ENCODE results near the gene ST6GALNAC5.

ST6GALNAC5 gene

GRCh38 chr1:77026135-77026534 lies 158.9 kb downstream of the ST6GALNAC5 start:
- Histone ChIP-seq H3K4ac (ENCODE audit: low read depth, low read length) (no peak overlapping the region), H4K8ac (ENCODE audit: low read depth, low read length) (no peak overlapping the region), H3K14ac (ENCODE audit: low read length) (no peak overlapping the region), H2BK12ac (ENCODE audit: low read length) (no peak overlapping the region), H2AFZ (ENCODE audit: insufficient read depth, low read length, poor library complexity) (no peak overlapping the region), H3K79me1 (ENCODE audit: low read length) (peaks cover 4% of the 10 kb centered on the region), H2BK5ac (ENCODE audit: low read depth, low read length, poor library complexity) (no peak overlapping the region), H3K9me3 (ENCODE audit: insufficient read depth, low read depth, low read length) (no peaks in the 10 kb centered on the region), H3K36me3 (ENCODE audit: control insufficient read depth in 1 of 2, insufficient read depth in 2 of 2, low read length in 2 of 2) (no peaks in the 10 kb centered on the region), H3K79me2 (ENCODE audit: control insufficient read depth, insufficient read depth, low read length, poor library complexity) (no peaks in the 10 kb centered on the region), H3K4me2 (ENCODE audit: low read length) (no peak overlapping the region), H3K23ac (ENCODE audit: low read length) (no peak overlapping the region), H3K18ac (ENCODE audit: low read length) (no peak overlapping the region), H4K91ac (ENCODE audit: low read depth, low read length) (no peak overlapping the region), H3K27me3 (ENCODE audit: insufficient read depth, low read length) (no peaks in the 10 kb centered on the region), H4K12ac (ENCODE audit: low read depth, low read length) (no peak overlapping the region), H2AK5ac (ENCODE audit: low read length) (no peak overlapping the region), H3K4me3 (ENCODE audit: low read depth, low read length) (no peak overlapping the region), H2BK120ac (ENCODE audit: insufficient read depth, low read length, poor library complexity) (no peak overlapping the region), H3K27ac (ENCODE audit: low read depth, low read length) (no peak overlapping the region), H3K4me1 (ENCODE audit: control insufficient read depth in 1 of 2, insufficient read depth in 2 of 2, low read length in 2 of 2) (peaks cover 7 to 15% of the 10 kb centered on the region in 2 experiments), H3K9ac (ENCODE audit: low read length) (no peak overlapping the region)
- no CpG with 5 or more reads among the region's 2 CpGs for WGBS (ENCODE audit: extremely low coverage, insufficient coverage, insufficient read length)
- no peak for DNase-seq

GRCh38 chr1:77026640-77027039 lies 159.4 kb downstream of the ST6GALNAC5 start:
- H2AK5ac ChIP-seq (ENCODE audit: low read length) = no peak overlapping the region
- H2AFZ ChIP-seq (ENCODE audit: insufficient read depth, low read length, poor library complexity) = no peak overlapping the region
- no peak overlapping the region for H4K8ac ChIP-seq (ENCODE audit: low read depth, low read length)
- H4K91ac ChIP-seq (ENCODE audit: low read depth, low read length) = no peak overlapping the region
- H3K9me3 ChIP-seq (ENCODE audit: insufficient read depth, low read depth, low read length) = no peaks in the 10 kb centered on the region
- H4K12ac ChIP-seq (ENCODE audit: low read depth, low read length) = no peak overlapping the region
- no peak overlapping the region for H2BK12ac ChIP-seq (ENCODE audit: low read length)
- H3K4me1 ChIP-seq (ENCODE audit: control insufficient read depth in 1 of 2, insufficient read depth in 2 of 2, low read length in 2 of 2) = peaks cover 7 to 15% of the 10 kb centered on the region in 2 experiments
- no peak overlapping the region for H3K4me2 ChIP-seq (ENCODE audit: low read length)
- no peak overlapping the region for H3K4ac ChIP-seq (ENCODE audit: low read depth, low read length)
- H2BK120ac ChIP-seq (ENCODE audit: insufficient read depth, low read length, poor library complexity) = no peak overlapping the region
- H3K18ac ChIP-seq (ENCODE audit: low read length) = no peak overlapping the region
- H3K27ac ChIP-seq (ENCODE audit: low read depth, low read length) = no peak overlapping the region
- H3K4me3 ChIP-seq (ENCODE audit: low read depth, low read length) = no peak overlapping the region
- no peak for DNase-seq
- H3K23ac ChIP-seq (ENCODE audit: low read length) = no peak overlapping the region
- H3K36me3 ChIP-seq (ENCODE audit: control insufficient read depth in 1 of 2, insufficient read depth in 2 of 2, low read length in 2 of 2) = no peaks in the 10 kb centered on the region
- no peak overlapping the region for H3K14ac ChIP-seq (ENCODE audit: low read length)
- no peaks in the 10 kb centered on the region for H3K79me2 ChIP-seq (ENCODE audit: control insufficient read depth, insufficient read depth, low read length, poor library complexity)
- H3K79me1 ChIP-seq (ENCODE audit: low read length) = peaks cover 4% of the 10 kb centered on the region
- no peak overlapping the region for H3K9ac ChIP-seq (ENCODE audit: low read length)
- H3K27me3 ChIP-seq (ENCODE audit: insufficient read depth, low read length) = no peaks in the 10 kb centered on the region
- H2BK5ac ChIP-seq (ENCODE audit: low read depth, low read length, poor library complexity) = no peak overlapping the region
- no CpG with 5 or more reads among the region's 1 CpG for WGBS (ENCODE audit: extremely low coverage, insufficient coverage, insufficient read length)

GRCh38 chr1:77027847-77028246 lies 160.6 kb downstream of the ST6GALNAC5 start:
- Histone ChIP-seq H2BK5ac (ENCODE audit: low read depth, low read length, poor library complexity) (no peak overlapping the region), H3K4me1 (ENCODE audit: control insufficient read depth in 1 of 2, insufficient read depth in 2 of 2, low read length in 2 of 2) (peaks cover 7 to 15% of the 10 kb centered on the region in 2 experiments), H3K36me3 (ENCODE audit: control insufficient read depth in 1 of 2, insufficient read depth in 2 of 2, low read length in 2 of 2) (no peaks in the 10 kb centered on the region), H3K79me2 (ENCODE audit: control insufficient read depth, insufficient read depth, low read length, poor library complexity) (no peaks in the 10 kb centered on the region), H3K9ac (ENCODE audit: low read length) (no peak overlapping the region), H3K4me3 (ENCODE audit: low read depth, low read length) (no peak overlapping the region), H3K14ac (ENCODE audit: low read length) (no peak overlapping the region), H2BK12ac (ENCODE audit: low read length) (no peak overlapping the region), H3K79me1 (ENCODE audit: low read length) (peaks cover 4% of the 10 kb centered on the region), H3K27ac (ENCODE audit: low read depth, low read length) (no peak overlapping the region), H3K4ac (ENCODE audit: low read depth, low read length) (no peak overlapping the region), H3K23ac (ENCODE audit: low read length) (no peak overlapping the region), H3K9me3 (ENCODE audit: insufficient read depth, low read depth, low read length) (no peaks in the 10 kb centered on the region), H3K27me3 (ENCODE audit: insufficient read depth, low read length) (no peaks in the 10 kb centered on the region), H2AK5ac (ENCODE audit: low read length) (no peak overlapping the region), H3K4me2 (ENCODE audit: low read length) (no peak overlapping the region), H2AFZ (ENCODE audit: insufficient read depth, low read length, poor library complexity) (no peak overlapping the region), H2BK120ac (ENCODE audit: insufficient read depth, low read length, poor library complexity) (no peak overlapping the region), H4K91ac (ENCODE audit: low read depth, low read length) (no peak overlapping the region), H3K18ac (ENCODE audit: low read length) (no peak overlapping the region), H4K12ac (ENCODE audit: low read depth, low read length) (no peak overlapping the region), H4K8ac (ENCODE audit: low read depth, low read length) (no peak overlapping the region)
- no peak for DNase-seq
- no CpG with 5 or more reads among the region's 1 CpG for WGBS (ENCODE audit: extremely low coverage, insufficient coverage, insufficient read length)

GRCh38 chr1:77030401-77031105 lies 163.3 kb downstream of the ST6GALNAC5 start:
- no peak overlapping the region for H3K9ac ChIP-seq (ENCODE audit: low read length)
- no peak overlapping the region for H4K8ac ChIP-seq (ENCODE audit: low read depth, low read length)
- no peak overlapping the region for H3K4me3 ChIP-seq (ENCODE audit: low read depth, low read length)
- no peaks in the 10 kb centered on the region for H3K27me3 ChIP-seq (ENCODE audit: insufficient read depth, low read length)
- DNase-seq = peak in 1 of 2 donors; percentile 29
- H4K12ac ChIP-seq (ENCODE audit: low read depth, low read length) = no peak overlapping the region
- no peak overlapping the region for H2BK5ac ChIP-seq (ENCODE audit: low read depth, low read length, poor library complexity)
- H2AK5ac ChIP-seq (ENCODE audit: low read length) = no peak overlapping the region
- H2AFZ ChIP-seq (ENCODE audit: insufficient read depth, low read length, poor library complexity) = no peak overlapping the region
- no peak overlapping the region for H3K4ac ChIP-seq (ENCODE audit: low read depth, low read length)
- H2BK120ac ChIP-seq (ENCODE audit: insufficient read depth, low read length, poor library complexity) = no peak overlapping the region
- no peak overlapping the region for H3K18ac ChIP-seq (ENCODE audit: low read length)
- peaks cover 4% of the 10 kb centered on the region for H3K79me1 ChIP-seq (ENCODE audit: low read length)
- H4K91ac ChIP-seq (ENCODE audit: low read depth, low read length) = no peak overlapping the region
- no peak overlapping the region for H2BK12ac ChIP-seq (ENCODE audit: low read length)
- no peak overlapping the region for H3K27ac ChIP-seq (ENCODE audit: low read depth, low read length)
- no peaks in the 10 kb centered on the region for H3K36me3 ChIP-seq (ENCODE audit: control insufficient read depth in 1 of 2, insufficient read depth in 2 of 2, low read length in 2 of 2)
- H3K9me3 ChIP-seq (ENCODE audit: insufficient read depth, low read depth, low read length) = no peaks in the 10 kb centered on the region
- H3K4me2 ChIP-seq (ENCODE audit: low read length) = no peak overlapping the region
- no peak overlapping the region for H3K14ac ChIP-seq (ENCODE audit: low read length)
- peaks cover 7 to 9% of the 10 kb centered on the region in 2 experiments for H3K4me1 ChIP-seq (ENCODE audit: control insufficient read depth in 1 of 2, insufficient read depth in 2 of 2, low read length in 2 of 2)
- H3K79me2 ChIP-seq (ENCODE audit: control insufficient read depth, insufficient read depth, low read length, poor library complexity) = no peaks in the 10 kb centered on the region
- H3K23ac ChIP-seq (ENCODE audit: low read length) = no peak overlapping the region
- WGBS (ENCODE audit: extremely low coverage, insufficient coverage, insufficient read length) = no CpG with 5 or more reads among the region's 5 CpGs

Data from trophoblast cell (in vitro differentiated cells and primary cell).